ENCODE results near the gene KIF16B. TPM values are rescaled to one million over a fixed set of nuclear protein-coding genes. Genes with fewer than 3 reads are reported as not detected.
"Not testable (repeated sequence)": the region's sequence is repeated elsewhere in the genome, so short reads cannot be mapped to it uniquely, and the experiment has no call there.

The KIF16B gene
- total and polyA plus RNA-seq, 2 experiments from 2014 or later = 6.5 to 11.1 TPM

- TF ChIP-seq REST (IDR thresholded peaks at IDR 0.05; ENCODE audit: unreplicated experiment) (no peak), ZNF114 (CRISPR knock-in tag; IDR thresholded peaks at IDR 0.05) (no peak)
These were observed 53.1 kb downstream of the KIF16B start (continued) for GRCh38 chr20:16520154-16520553.

- H3K4me1 ChIP-seq (ENCODE audit: insufficient read depth) = peaks cover 14% of the 10 kb centered on the region; the same call in 1 of the 2 replicates
- H2AFZ ChIP-seq; DNase-seq (ENCODE audit: low spot score); H3K9me2 ChIP-seq (ENCODE audit: insufficient read depth); ATAC-seq; H3K27ac ChIP-seq (ENCODE audit: low read depth); H3K4me3 ChIP-seq; H3K4me2 ChIP-seq; H4K20me1 ChIP-seq (replicated peaks; ENCODE audit: insufficient read depth); H3K79me2 ChIP-seq (replicated peaks; ENCODE audit: insufficient read depth); H3K4me3 Mint-ChIP-seq; H3K27me3 ChIP-seq (ENCODE audit: insufficient read depth); H3K36me3 ChIP-seq (ENCODE audit: insufficient read depth); H3K27me3 Mint-ChIP-seq (ENCODE audit: insufficient read depth, low read depth, poor library complexity); H3F3A ChIP-seq (replicated peaks; ENCODE audit: low read depth); H3K27ac Mint-ChIP-seq: not testable (repeated sequence)
- peaks cover 31% of the 10 kb centered on the region for H3K36me3 Mint-ChIP-seq (ENCODE audit: low read depth)
- peaks cover 31% of the 10 kb centered on the region for H3K4me1 Mint-ChIP-seq
- peaks cover 12% of the 10 kb centered on the region; the same call in 2 of the 3 replicates for H3K9me3 Mint-ChIP-seq
These were observed 53.6 kb downstream of the KIF16B start for GRCh38 chr20:16519673-16520072.

GRCh38 chr20:16518784-16519084 lies 54.5 kb downstream of the KIF16B start:
- Histone ChIP-seq H3K36me3 (ENCODE audit: insufficient read depth) (no peaks in the 10 kb centered on the region), H4K20me1 (replicated peaks; ENCODE audit: insufficient read depth) (no peaks in the 10 kb centered on the region), H3K27me3 (ENCODE audit: insufficient read depth) (no peaks in the 10 kb centered on the region), H3K27ac (ENCODE audit: low read depth) (no peak overlapping the region), H3K9me2 (ENCODE audit: insufficient read depth) (no peaks in the 10 kb centered on the region), H3K4me3 (no peak overlapping the region), H3K4me1 (ENCODE audit: insufficient read depth) (peaks cover 14% of the 10 kb centered on the region; the same call in 1 of the 2 replicates), H3K79me2 (replicated peaks; ENCODE audit: insufficient read depth) (no peaks in the 10 kb centered on the region), H2AFZ (no peak overlapping the region), H3K4me2 (no peak overlapping the region), H3F3A (replicated peaks; ENCODE audit: low read depth) (no peaks in the 10 kb centered on the region)
- ATAC-seq = no peak
- no peak for DNase-seq (ENCODE audit: low spot score)
- no peak overlapping the region for H3K27ac Mint-ChIP-seq
- H3K4me1 Mint-ChIP-seq = peaks cover 36% of the 10 kb centered on the region
- TF ChIP-seq POLR2AphosphoS5 (IDR thresholded peaks at IDR 0.05; ENCODE audit: low read depth) = no peak
- no peak for TF ChIP-seq CREB1 (CRISPR knock-in tag; IDR thresholded peaks at IDR 0.05; ENCODE audit: low read depth)
- no peak for TF ChIP-seq STAT1 (IDR thresholded peaks at IDR 0.05; ENCODE audit: unreplicated experiment)
- no peak for TF ChIP-seq ETS1 (IDR thresholded peaks at IDR 0.05)
- no peak for TF ChIP-seq JUNB (IDR thresholded peaks at IDR 0.05; ENCODE audit: unreplicated experiment)
- TF ChIP-seq ZNF114 (CRISPR knock-in tag; IDR thresholded peaks at IDR 0.05) = no peak
- H3K9me3 Mint-ChIP-seq = peaks cover 4% of the 10 kb centered on the region; the same call in 2 of the 3 replicates
- peaks cover 21% of the 10 kb centered on the region for H3K36me3 Mint-ChIP-seq (ENCODE audit: low read depth)
- no peaks in the 10 kb centered on the region for H3K27me3 Mint-ChIP-seq (ENCODE audit: insufficient read depth, low read depth, poor library complexity)
- H3K4me3 Mint-ChIP-seq = no peak overlapping the region

All from GM23338 (cell line).